Peyer's patch (tissue), 4 donors: Measurements from ENCODE around the gene HNRNPL. TPM values are rescaled to one million over a fixed set of nuclear protein-coding genes. Genes with fewer than 3 reads are reported as not detected.

ENCODE experiments used
- DNase-seq, 3 donors: peaks; one replicate each; pipeline ENCODE4 v3.0.0-alpha.2; 2017 to 2019
- H3K27ac ChIP-seq, 4 donors: fragments of 200-600 bp; sonication (generic); one replicate each; pipeline ENCODE4 v1.5.1; 2016 to 2019
- H3K27me3 ChIP-seq, 2 donors: fragments of 200-600 bp; sonication (generic); one replicate each; pipeline ENCODE4 v1.5.1; 2019
- H3K36me3 ChIP-seq, 3 donors: fragments of 200-600 bp; sonication (generic); one replicate each; pipeline ENCODE4 v1.5.1; 2016 to 2019
- H3K4me1 ChIP-seq, 4 donors: fragments of 200-600 bp; sonication (generic); one replicate each; pipeline ENCODE4 v1.5.1; 2016 to 2019
- H3K4me3 ChIP-seq, 4 donors: fragments of 200-600 bp; sonication (generic); 1 replicate in 3 of 4; 2 replicates in 1 of 4; pipeline ENCODE4 v1.5.1; 2016 to 2019; ENCODE audit warnings: mild to moderate bottlenecking in 1 of 4
- H3K9me3 ChIP-seq, 4 donors: fragments of 200-600 bp; sonication (generic); one replicate each; pipeline ENCODE4 v1.5.1; 2016 to 2019; ENCODE audit warnings: mild to moderate bottlenecking in 1 of 4
- POLR2A ChIP-seq, 2 donors: fragments of 450-650 bp; IDR thresholded peaks; one replicate each; pipeline ENCODE4 v1.5.1; 2017; ENCODE audit warnings: antibody characterized with exemption in 2 of 2, mild to moderate bottlenecking in 2 of 2, moderate library complexity in 2 of 2
- total RNA-seq, 4 donors: library from RNA; depleted of rRNA; stranded (reverse); fragments of >200 nt; gene quantifications; one replicate each; pipeline ENCODE4 v1.1.0, GENCODE V29; 2016
- TF ChIP-seq, protein P1 (sequence below), 6 experiments: fragments of 450-650 bp in 4 of 6; fragments of 200-600 bp in 2 of 6; sonication (generic) in 1 of 6; IDR thresholded peaks; one replicate each; pipeline ENCODE4 v1.5.1; 2017 to 2019; ENCODE audit warnings: antibody characterized with exemption in 6 of 6, mild to moderate bottlenecking in 3 of 6, moderate library complexity in 1 of 6

The HNRNPL gene
- total RNA-seq, 4 donors from 2014 or later: 149 to 229 (median 186) TPM

DNA sequence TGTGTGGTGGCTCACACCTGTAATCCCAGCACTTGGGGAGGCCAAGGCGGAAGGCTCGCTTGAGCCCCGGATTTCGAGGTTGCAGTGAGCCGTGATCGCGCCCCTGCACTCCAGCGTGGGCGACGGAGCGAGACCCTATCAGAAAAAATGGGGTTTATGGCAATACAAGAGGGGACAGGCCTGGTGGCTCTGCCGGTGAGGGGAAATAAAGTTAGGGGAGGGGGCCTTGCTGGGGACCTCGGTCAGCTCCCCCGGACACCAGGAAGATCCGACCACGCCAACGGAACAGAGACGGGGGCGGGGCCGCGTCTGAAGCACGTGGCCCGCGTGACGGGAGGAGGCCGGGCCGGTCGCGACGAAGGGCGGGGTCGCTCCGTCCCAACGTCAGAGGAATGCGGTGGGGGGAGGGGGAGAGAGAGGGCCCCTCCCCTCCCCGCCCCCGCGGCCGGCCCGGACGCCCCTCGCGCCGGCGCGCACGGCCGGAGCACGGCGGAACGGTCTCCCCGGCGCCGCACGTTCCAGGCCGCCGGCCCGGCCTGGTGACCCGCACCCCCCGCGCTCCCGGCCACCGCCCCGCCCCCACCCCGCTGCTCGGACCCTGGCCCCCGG lies 1.9 kb upstream of the HNRNPL start:
- DNase-seq: peak; percentile 95 to 98 (median 96)
- Histone ChIP-seq H3K4me1 (peaks cover 0 to 26% (median 19%) of the 10 kb centered on the region in 4 donors), H3K27ac (peak overlapping the region; percentile 99 to 100 (median 100)), H3K4me3 (peak overlapping the region; percentile 83 to 96 (median 94)), H3K36me3 (peaks cover 0 to 11% (median 0%) of the 10 kb centered on the region in 3 donors), H3K27me3 (no peaks in the 10 kb centered on the region), H3K9me3 (no peaks in the 10 kb centered on the region)
- peak; percentile 65 to 93 for TF ChIP-seq POLR2A (IDR thresholded peaks at IDR 0.05)
- TF ChIP-seq, protein P1, sequence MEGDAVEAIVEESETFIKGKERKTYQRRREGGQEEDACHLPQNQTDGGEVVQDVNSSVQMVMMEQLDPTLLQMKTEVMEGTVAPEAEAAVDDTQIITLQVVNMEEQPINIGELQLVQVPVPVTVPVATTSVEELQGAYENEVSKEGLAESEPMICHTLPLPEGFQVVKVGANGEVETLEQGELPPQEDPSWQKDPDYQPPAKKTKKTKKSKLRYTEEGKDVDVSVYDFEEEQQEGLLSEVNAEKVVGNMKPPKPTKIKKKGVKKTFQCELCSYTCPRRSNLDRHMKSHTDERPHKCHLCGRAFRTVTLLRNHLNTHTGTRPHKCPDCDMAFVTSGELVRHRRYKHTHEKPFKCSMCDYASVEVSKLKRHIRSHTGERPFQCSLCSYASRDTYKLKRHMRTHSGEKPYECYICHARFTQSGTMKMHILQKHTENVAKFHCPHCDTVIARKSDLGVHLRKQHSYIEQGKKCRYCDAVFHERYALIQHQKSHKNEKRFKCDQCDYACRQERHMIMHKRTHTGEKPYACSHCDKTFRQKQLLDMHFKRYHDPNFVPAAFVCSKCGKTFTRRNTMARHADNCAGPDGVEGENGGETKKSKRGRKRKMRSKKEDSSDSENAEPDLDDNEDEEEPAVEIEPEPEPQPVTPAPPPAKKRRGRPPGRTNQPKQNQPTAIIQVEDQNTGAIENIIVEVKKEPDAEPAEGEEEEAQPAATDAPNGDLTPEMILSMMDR (IDR thresholded peaks at IDR 0.05): no peak

DNA sequence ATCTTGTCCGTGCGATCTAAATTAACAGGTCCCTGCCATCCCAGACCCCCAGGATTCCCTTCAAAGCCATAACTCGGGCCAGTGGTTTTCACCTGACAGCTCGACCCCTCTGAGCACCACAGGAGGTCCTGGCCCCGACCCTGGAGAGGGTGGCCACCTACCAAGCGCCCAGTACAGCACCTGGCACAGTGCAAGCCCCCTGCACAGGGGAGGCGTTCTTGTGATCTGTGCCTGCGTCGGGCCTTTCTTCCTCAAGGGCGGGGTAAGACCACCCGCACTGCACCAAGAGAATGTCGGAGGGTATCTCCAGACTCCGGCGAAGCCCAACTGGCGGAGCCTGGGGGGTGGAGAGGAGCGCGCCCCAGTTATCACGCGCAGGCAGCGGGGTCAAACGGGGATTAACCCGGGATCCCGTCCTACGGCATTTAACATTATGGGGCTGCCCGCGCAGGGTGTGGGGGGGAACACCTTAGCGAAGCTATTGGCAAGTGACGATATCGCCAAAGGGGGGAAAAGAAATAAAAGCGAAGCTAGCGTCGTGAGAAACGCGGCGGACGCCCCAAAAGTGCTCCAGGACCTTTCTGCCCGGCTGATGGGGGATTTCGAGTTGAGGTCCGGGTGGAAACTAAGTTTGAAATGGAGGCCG lies 1.3 kb upstream of the HNRNPL start:
- peak overlapping the region; percentile 83 to 96 (median 94) for H3K4me3 ChIP-seq
- H3K27ac ChIP-seq: peak overlapping the region; percentile 99 to 100 (median 100)
- peak in 2 of 3 donors; percentile 60 to 68 for DNase-seq
- H3K36me3 ChIP-seq: peaks cover 0 to 17% (median 0%) of the 10 kb centered on the region in 3 donors
- H3K4me1 ChIP-seq: peaks cover 0 to 26% (median 22%) of the 10 kb centered on the region in 4 donors
- H3K27me3 ChIP-seq: no peaks in the 10 kb centered on the region
- H3K9me3 ChIP-seq: no peaks in the 10 kb centered on the region
- no peak for TF ChIP-seq POLR2A (IDR thresholded peaks at IDR 0.05)
- TF ChIP-seq, protein P1 (IDR thresholded peaks at IDR 0.05): no peak

DNA sequence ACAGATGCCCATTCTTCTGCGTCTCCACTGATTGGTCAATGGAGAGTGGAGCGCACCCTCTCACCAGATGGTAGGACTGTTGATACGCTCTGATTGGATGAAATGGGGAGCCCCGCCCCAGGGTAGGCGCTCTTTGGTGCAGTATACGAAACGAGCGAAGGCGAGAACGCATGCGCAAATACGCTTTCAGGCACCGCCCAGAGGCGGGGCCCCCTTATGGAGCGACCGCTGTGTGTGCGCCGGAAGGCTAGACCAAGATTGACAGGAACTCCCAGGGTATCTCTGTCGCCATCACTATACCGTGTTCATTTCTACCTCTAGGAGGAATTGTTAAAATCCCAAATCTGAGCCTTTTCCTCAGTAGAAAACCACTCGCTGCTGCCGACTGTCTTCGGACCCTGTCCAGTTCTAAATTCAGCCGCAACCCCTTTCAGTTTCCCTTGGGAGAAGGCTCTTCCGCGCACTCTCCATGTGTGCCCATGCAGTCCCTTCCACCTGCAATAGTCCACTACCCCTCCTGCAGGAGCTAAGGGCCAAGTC lies 720 bp upstream of the HNRNPL start:
- TF ChIP-seq, protein P1 (IDR thresholded peaks at IDR 0.05): peak; percentile 7 to 55 (median 42)
- TF ChIP-seq POLR2A (IDR thresholded peaks at IDR 0.05): peak; percentile 91 to 99
- peak overlapping the region; percentile 99 to 100 (median 100) for H3K27ac ChIP-seq
- no peaks in the 10 kb centered on the region for H3K27me3 ChIP-seq
- peak in 2 of 3 donors; percentile 98 to 100 for DNase-seq
- H3K4me3 ChIP-seq: peak overlapping the region; percentile 94 to 100 (median 96)
- peaks cover 0 to 26% (median 22%) of the 10 kb centered on the region in 4 donors for H3K4me1 ChIP-seq
- H3K36me3 ChIP-seq: peaks cover 0 to 23% (median 3%) of the 10 kb centered on the region in 3 donors
- H3K9me3 ChIP-seq: no peaks in the 10 kb centered on the region

DNA sequence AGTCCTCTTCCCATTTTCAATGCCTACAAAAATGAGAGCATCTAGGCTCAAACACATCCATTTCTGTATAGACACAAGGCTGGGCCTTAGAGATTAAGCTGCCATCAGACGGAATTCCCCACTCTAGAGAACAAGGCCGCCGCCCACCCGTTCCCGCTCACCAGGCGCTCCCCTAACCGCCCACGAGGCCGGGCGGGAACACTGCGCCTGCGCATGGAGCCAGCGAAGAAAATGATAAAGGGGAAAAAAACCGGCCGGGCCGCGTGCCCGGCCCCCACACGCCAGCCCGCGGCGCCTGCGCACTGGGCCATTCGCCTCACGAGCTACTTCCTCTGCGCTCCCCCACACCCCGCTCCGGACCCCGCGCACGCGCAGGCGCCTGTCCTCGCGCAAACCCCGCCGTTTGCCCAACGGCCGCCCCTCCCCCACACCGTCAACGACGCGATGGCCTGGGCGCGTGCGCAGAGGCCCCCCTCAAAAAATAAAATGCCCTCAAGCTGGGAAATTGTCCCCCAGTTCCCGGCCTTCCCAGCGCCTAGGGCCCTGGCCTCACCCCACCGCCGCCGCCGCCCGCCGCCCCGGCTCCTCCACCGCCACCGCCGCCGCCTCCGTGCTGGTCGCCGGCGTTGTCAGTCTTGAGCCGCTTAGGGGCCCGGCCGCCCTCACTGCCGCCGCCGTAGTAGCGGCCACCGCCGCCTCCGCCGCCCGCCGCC lies 483 bp downstream of the HNRNPL start:
- H3K9me3 ChIP-seq: no peaks in the 10 kb centered on the region
- H3K27me3 ChIP-seq: no peaks in the 10 kb centered on the region
- peak overlapping the region; percentile 80 to 100 (median 97) for H3K4me3 ChIP-seq
- peak overlapping the region; percentile 100 for H3K27ac ChIP-seq
- H3K4me1 ChIP-seq: peaks cover 0 to 26% (median 22%) of the 10 kb centered on the region in 4 donors
- peak; percentile 96 to 98 (median 96) for DNase-seq
- TF ChIP-seq, protein P1 (IDR thresholded peaks at IDR 0.05): peak in 1 of 6 experiments; percentile 5
- no peak for TF ChIP-seq POLR2A (IDR thresholded peaks at IDR 0.05)
- H3K36me3 ChIP-seq: peaks cover 0 to 35% (median 5%) of the 10 kb centered on the region in 3 donors
